GM19455 (cell line): ENCODE results near the gene SMIM45.

ENCODE experiments used
- ATAC-seq: cut with Tn5 transposase; IDR thresholded peaks from one replicate; pipeline ENCODE4 v1.9.1; 2021; ENCODE audit not compliant: unreplicated experiment

SMIM45 gene

GRCh38 chr22:41915035-41915785, 36.7 kb upstream of the SMIM45 start, which contains the start of gene SHISA8:
Gene SHISA8 (minus strand): TSS chr22:41915074. CDS start chr22:41914667, 407 bp downstream.
- no peak for ATAC-seq

- ATAC-seq: no peak
Observed at GRCh38 chr22:41915786-41916493, 36.0 kb upstream of the SMIM45 start.

GRCh38 chr22:41916745-41917358, 35.1 kb upstream of the SMIM45 start:
- no peak for ATAC-seq

- no peak for ATAC-seq
Observed at GRCh38 chr22:41917375-41917902, 34.5 kb upstream of the SMIM45 start.

GRCh38 chr22:41917903-41918791, 33.8 kb upstream of the SMIM45 start:
- no peak for ATAC-seq

GRCh38 chr22:41919357-41920224, 32.4 kb upstream of the SMIM45 start:
- peak; percentile 35 for ATAC-seq

GRCh38 chr22:41920271-41920976, 31.5 kb upstream of the SMIM45 start:
- peak; percentile 25 for ATAC-seq

GRCh38 chr22:41922328-41922727, 29.6 kb upstream of the SMIM45 start:
- no peak for ATAC-seq

- no peak for ATAC-seq
Observed at GRCh38 chr22:41922940-41923594, 28.9 kb upstream of the SMIM45 start.

GRCh38 chr22:41923595-41924276, 28.2 kb upstream of the SMIM45 start:
- ATAC-seq: no peak

- peak; percentile 47 for ATAC-seq
Observed at GRCh38 chr22:41925783-41926460, 26.0 kb upstream of the SMIM45 start.

- no peak for ATAC-seq
Observed at GRCh38 chr22:41927813-41928212, 24.1 kb upstream of the SMIM45 start.

- no peak for ATAC-seq
Observed at GRCh38 chr22:41928593-41929417, 23.1 kb upstream of the SMIM45 start.

GRCh38 chr22:41929418-41929810, 22.5 kb upstream of the SMIM45 start:
- no peak for ATAC-seq

- ATAC-seq: no peak
Observed at GRCh38 chr22:41931701-41932269, 20.2 kb upstream of the SMIM45 start.

GRCh38 chr22:41932353-41932752, 19.6 kb upstream of the SMIM45 start:
- ATAC-seq: no peak
